ENCODE measurements around the gene CES2. TPM values are rescaled to one million over a fixed set of nuclear protein-coding genes. Genes with fewer than 3 reads are reported as not detected.

The CES2 gene
- total and polyA plus RNA-seq, 2 donors (not counting 1 experiment from before 2014, with no cell fraction given) = 23.5 to 47.8 TPM

DNA sequence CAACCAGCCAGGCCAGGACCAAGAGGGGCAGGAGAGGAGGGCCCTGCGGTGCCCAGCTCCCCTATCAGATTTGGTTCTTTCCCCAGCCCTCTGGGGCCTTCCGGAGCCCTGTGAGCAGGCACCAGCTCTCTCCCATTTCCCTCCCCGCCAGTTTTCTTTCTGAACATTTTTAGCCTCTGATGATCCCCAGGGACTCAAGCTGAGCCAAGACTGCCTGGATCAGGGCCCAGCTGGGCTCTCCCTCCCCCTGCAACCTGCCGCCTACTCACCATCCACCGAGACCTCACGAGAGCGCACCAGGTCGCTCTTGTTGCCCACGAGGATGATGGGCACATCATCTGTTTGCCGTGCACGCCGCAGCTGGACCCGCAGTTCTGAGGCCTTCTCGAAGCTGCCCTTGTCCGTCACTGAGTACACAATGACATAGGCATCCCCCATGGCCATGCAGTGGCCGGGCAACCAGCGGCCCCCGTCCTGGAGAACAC lies 12.0 kb upstream of the CES2 start:
- POLR2A ChIA-PET = no interaction called here
- no peak overlapping the region for H3K27ac ChIP-seq (ENCODE audit: low read length in 2 of 2)
- peaks cover 11 to 12% of the 10 kb centered on the region in 2 donors for H3K4me1 ChIP-seq (ENCODE audit: control insufficient read depth in 2 of 2, insufficient read depth in 2 of 2, low read length in 2 of 2)
- H3K4me3 ChIP-seq (ENCODE audit: control extremely low read depth in 1 of 5, extremely low read depth in 1 of 5, insufficient read depth in 1 of 5, low read depth in 2 of 5, low read length in 4 of 5) = no peak overlapping the region
- no peak overlapping the region for H3K4me2 ChIP-seq (replicated peaks; ENCODE audit: low read depth, low read length, poor library complexity, severe bottlenecking)
- Mint-ChIP-seq H3K4me1 (peaks cover 12% of the 10 kb centered on the region), H3K27ac (no peak overlapping the region), H3K4me3 (no peak overlapping the region), H3K9me3 (ENCODE audit: insufficient read depth) (no peaks in the 10 kb centered on the region), H3K27me3 (peaks cover 37% of the 10 kb centered on the region)
- H4K20me1 ChIP-seq (ENCODE audit: control insufficient read depth, insufficient read depth, low read length, poor library complexity, severe bottlenecking) = no peaks in the 10 kb centered on the region
- CTCF ChIA-PET = no interaction called here
- intact Hi-C loops (cut with micrococcal nuclease) = no loop called here
- H3K79me2 ChIP-seq (ENCODE audit: control insufficient read depth, insufficient read depth, low read length) = no peaks in the 10 kb centered on the region
- peaks cover 0 to 8% (median 0%) of the 10 kb centered on the region in 3 donors for H3K9me3 ChIP-seq (ENCODE audit: control extremely low read depth in 1 of 3, control insufficient read depth in 2 of 3, insufficient read depth in 1 of 3, low read length in 2 of 3)
- no peaks in the 10 kb centered on the region for H3K36me3 ChIP-seq (replicated peaks in 1 of 2; ENCODE audit: control extremely low read depth in 1 of 2, control insufficient read depth in 1 of 2, extremely low read depth in 1 of 2, insufficient read depth in 2 of 2, low read length in 1 of 2)
- H2AFZ ChIP-seq (ENCODE audit: insufficient read depth, low read depth, low read length, poor library complexity, severe bottlenecking) = no peak overlapping the region
- no peak overlapping the region for H3K9ac ChIP-seq (ENCODE audit: low read length)
- 45% methylated on average over 18 of the region's 18 CpGs for WGBS (ENCODE audit: insufficient coverage)
- ATAC-seq (ENCODE audit: low read depth) (no peak), DNase-seq (no peak)
- peaks cover 0 to 46% (median 14%) of the 10 kb centered on the region in 4 experiments for H3K27me3 ChIP-seq (replicated peaks in 1 of 4; ENCODE audit: control extremely low read depth in 1 of 4, control insufficient read depth in 3 of 4, insufficient read depth in 4 of 4, low read length in 3 of 4)
- TF ChIP-seq EZH2 (IDR thresholded peaks at IDR 0.05; ENCODE audit: borderline replicate concordance, insufficient read depth, low read depth, low read length, poor library complexity, severe bottlenecking) = no peak
- no peak for TF ChIP-seq CTCF (IDR thresholded peaks at IDR 0.05)

DNA sequence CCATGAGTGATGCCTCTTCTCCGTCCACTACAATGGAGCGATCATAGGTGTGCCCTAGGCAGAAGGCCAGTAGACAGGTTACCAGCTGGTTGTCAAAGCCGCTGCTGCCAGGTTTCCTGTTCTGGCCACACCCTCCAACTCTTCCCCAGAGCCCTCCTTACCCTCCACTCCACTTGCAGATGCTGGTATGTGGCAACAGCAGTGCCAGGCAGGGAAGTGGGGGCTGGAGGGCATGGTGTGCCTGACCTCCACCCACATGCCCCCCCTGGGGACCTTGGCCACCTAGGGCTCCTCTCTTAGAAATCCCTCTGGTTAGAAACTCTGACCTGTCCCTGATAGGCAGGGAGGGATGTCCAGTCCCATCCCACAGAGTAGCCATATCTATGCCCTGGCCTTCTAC lies 11.4 kb upstream of the CES2 start:
- 56% methylated on average over 3 of the region's 3 CpGs for whole genome bisulfite sequencing (ENCODE audit: insufficient coverage)
- no peak overlapping the region for H3K27ac ChIP-seq (ENCODE audit: low read length in 2 of 2)
- Mint-ChIP-seq H3K9me3 (ENCODE audit: insufficient read depth) (no peaks in the 10 kb centered on the region), H3K27me3 (peaks cover 37% of the 10 kb centered on the region), H3K4me3 (no peak overlapping the region), H3K4me1 (peaks cover 12% of the 10 kb centered on the region), H3K27ac (no peak overlapping the region)
- intact Hi-C loops (cut with micrococcal nuclease) = no loop called here
- ChIA-PET CTCF (no interaction called here), POLR2A (no interaction called here)
- H3K9ac ChIP-seq (ENCODE audit: low read length) = no peak overlapping the region
- H3K27me3 ChIP-seq (replicated peaks in 1 of 4; ENCODE audit: control extremely low read depth in 1 of 4, control insufficient read depth in 3 of 4, insufficient read depth in 4 of 4, low read length in 3 of 4) = peaks cover 0 to 46% (median 14%) of the 10 kb centered on the region in 4 experiments
- no peaks in the 10 kb centered on the region for H4K20me1 ChIP-seq (ENCODE audit: control insufficient read depth, insufficient read depth, low read length, poor library complexity, severe bottlenecking)
- no peak for DNase-seq
- no peak for ATAC-seq (ENCODE audit: low read depth)
- H2AFZ ChIP-seq (ENCODE audit: insufficient read depth, low read depth, low read length, poor library complexity, severe bottlenecking) = no peak overlapping the region
- peaks cover 11 to 12% of the 10 kb centered on the region in 2 donors for H3K4me1 ChIP-seq (ENCODE audit: control insufficient read depth in 2 of 2, insufficient read depth in 2 of 2, low read length in 2 of 2)
- H3K9me3 ChIP-seq (ENCODE audit: control extremely low read depth in 1 of 3, control insufficient read depth in 2 of 3, insufficient read depth in 1 of 3, low read length in 2 of 3) = peaks cover 0 to 8% (median 0%) of the 10 kb centered on the region in 3 donors
- no peak for TF ChIP-seq CTCF (IDR thresholded peaks at IDR 0.05)
- TF ChIP-seq EZH2 (IDR thresholded peaks at IDR 0.05; ENCODE audit: borderline replicate concordance, insufficient read depth, low read depth, low read length, poor library complexity, severe bottlenecking) = no peak
- no peaks in the 10 kb centered on the region for H3K79me2 ChIP-seq (ENCODE audit: control insufficient read depth, insufficient read depth, low read length)
- H3K36me3 ChIP-seq (replicated peaks in 1 of 2; ENCODE audit: control extremely low read depth in 1 of 2, control insufficient read depth in 1 of 2, extremely low read depth in 1 of 2, insufficient read depth in 2 of 2, low read length in 1 of 2) = peaks cover 0 to 2% of the 10 kb centered on the region in 2 experiments
- no peak overlapping the region for H3K4me2 ChIP-seq (replicated peaks; ENCODE audit: low read depth, low read length, poor library complexity, severe bottlenecking)
- H3K4me3 ChIP-seq (ENCODE audit: control extremely low read depth in 1 of 5, extremely low read depth in 1 of 5, insufficient read depth in 1 of 5, low read depth in 2 of 5, low read length in 4 of 5) = no peak overlapping the region

All from B cell (primary cell).